HG02938 (cell line): Measurements from ENCODE around the gene ARL8A.
A peak's percentile ranks its signal among the peaks of the same experiment; 100 is the strongest.
"Not testable (repeated sequence)": the region's sequence is repeated elsewhere in the genome, so short reads cannot be mapped to it uniquely, and the experiment has no call there.

Experiments
- ATAC-seq: cut with Tn5 transposase; IDR thresholded peaks from one replicate; pipeline ENCODE4 v1.9.1; 2021; ENCODE audit warnings: mild to moderate bottlenecking, moderate library complexity; ENCODE audit not compliant: unreplicated experiment

The ARL8A gene

GRCh38 chr1:202144402-202145067 lies at the start of gene ARL8A:
ARL8A (minus strand) TSS chr1:202144737; CDS start chr1:202144572, 165 bp downstream.
- ATAC-seq, result peak; percentile 41

- ATAC-seq, result no peak
Measured at GRCh38 chr1:202194328-202194648, 49.8 kb upstream of the ARL8A start.

- ATAC-seq, result no peak
Measured at GRCh38 chr1:202193614-202194327, 49.2 kb upstream of the ARL8A start, which contains the start of gene LGR6. LGR6 (plus strand) TSS chr1:202193799; CDS start chr1:202193990, 191 bp downstream.

GRCh38 chr1:202192770-202193613 lies 48.5 kb upstream of the ARL8A start:
- ATAC-seq, result no peak

- ATAC-seq, result not testable (repeated sequence)
Measured at GRCh38 chr1:202191391-202191790, 46.9 kb upstream of the ARL8A start.

GRCh38 chr1:202189918-202190715 lies 45.6 kb upstream of the ARL8A start:
- no peak for ATAC-seq

GRCh38 chr1:202189001-202189790 lies 44.7 kb upstream of the ARL8A start:
- ATAC-seq, result no peak

- ATAC-seq, result no peak
Measured at GRCh38 chr1:202187697-202188407, 43.3 kb upstream of the ARL8A start.

GRCh38 chr1:202187041-202187671 lies 42.6 kb upstream of the ARL8A start:
- no peak for ATAC-seq

- ATAC-seq, result no peak
Measured at GRCh38 chr1:202186327-202186726, 41.8 kb upstream of the ARL8A start.

GRCh38 chr1:202184750-202185460 lies 40.4 kb upstream of the ARL8A start:
- peak; percentile 48 for ATAC-seq

- no peak for ATAC-seq
Measured at GRCh38 chr1:202182040-202182877, 37.7 kb upstream of the ARL8A start.

GRCh38 chr1:202181586-202181985 lies 37.0 kb upstream of the ARL8A start:
- no peak for ATAC-seq

GRCh38 chr1:202180751-202181139 lies 36.2 kb upstream of the ARL8A start:
- ATAC-seq, result not testable (repeated sequence)

- no peak for ATAC-seq
Measured at GRCh38 chr1:202179828-202180750, 35.6 kb upstream of the ARL8A start.
